ENCODE results near the gene OTOA. TPM values are rescaled to one million over a fixed set of nuclear protein-coding genes. Genes with fewer than 3 reads are reported as not detected.
"Not testable (repeated sequence)": the region's sequence is repeated elsewhere in the genome, so short reads cannot be mapped to it uniquely, and the experiment has no call there.

OTOA gene
- total and polyA plus RNA-seq, 2 of the 13 experiments (the other 11 are each of a cell fraction or from before 2014, with no cell fraction given): 0.05 to 0.15 TPM

- no peak for TF ChIP-seq POLR2AphosphoS5 (IDR thresholded peaks at IDR 0.05; ENCODE audit: low read depth, low read length)
- TF ChIP-seq ZBTB7B (CRISPR knock-in tag; IDR thresholded peaks at IDR 0.05): peak; percentile 54; the same call in 1 of the 2 replicates
- TF ChIP-seq ZNF564 (CRISPR knock-in tag; IDR thresholded peaks at IDR 0.05): 0 out of 2 replicates have a peak, but pooled peaks have one; percentile 37
- TF ChIP-seq ZNF34 (CRISPR knock-in tag; IDR thresholded peaks at IDR 0.05; ENCODE audit: borderline replicate concordance): no peak
- TF ChIP-seq ZNF335 (CRISPR knock-in tag; IDR thresholded peaks at IDR 0.05): no peak
These were observed 21.3 kb downstream of the OTOA start (continued) for GRCh38 chr16:21685034-21685455.

GRCh38 chr16:21689107-21689506 lies 25.3 kb downstream of the OTOA start:
- peaks cover 2 to 3% of the 10 kb centered on the region in 2 experiments; a peak in 1 of 5 replicates for H3K27me3 ChIP-seq (ENCODE audit: control insufficient read depth in 1 of 2, insufficient read depth in 2 of 2, low read length in 2 of 2)
- H3K4me1 ChIP-seq (ENCODE audit: insufficient read depth, low read length): no peaks in the 10 kb centered on the region
- DNase-seq (ENCODE audit: low spot score) (no peak), FAIRE-seq (no peak), ATAC-seq (no peak)
- H3K4me2 ChIP-seq (ENCODE audit: low read depth, low read length): no peak overlapping the region
- no peaks in the 10 kb centered on the region for H3K36me3 ChIP-seq (replicated peaks in 1 of 2; ENCODE audit: control insufficient read depth in 1 of 2, insufficient read depth in 2 of 2, low read length in 2 of 2)
- intact Hi-C loops (cut with micrococcal nuclease; ENCODE audit: unreplicated experiment): no loop called here
- no peaks in the 10 kb centered on the region for H3K9me3 ChIP-seq (ENCODE audit: low read length)
- H4K20me1 ChIP-seq (ENCODE audit: insufficient read depth, low read length): no peaks in the 10 kb centered on the region
- no peak overlapping the region for H3K9ac ChIP-seq (ENCODE audit: insufficient read depth, low read depth, low read length)
- CTCF ChIA-PET (ENCODE audit: low intra/inter-chr PET ratio, low total read pairs): no interaction called here
- POLR2A ChIA-PET: no interaction called here
- no peak overlapping the region for H2AFZ ChIP-seq (ENCODE audit: low read length)
- WGBS (ENCODE audit: low lambda C conversion rate): 15% methylated on average over 4 of the region's 4 CpGs
- BruUV-seq (replicated peaks): no TSS peak
- H3K27ac ChIP-seq (ENCODE audit: extremely low read length, insufficient read depth, low read length): no peak overlapping the region
- TF ChIP-seq MAFF (IDR thresholded peaks at IDR 0.05; ENCODE audit: low read depth, low read length) (peak; percentile 85), MAFK (conservative IDR thresholded peaks at IDR 0.05 in 1 of 2, IDR thresholded peaks at IDR 0.05 in 1 of 2; ENCODE audit: low read length in 2 of 2) (peak; percentile 78 to 91), ZNF10 (CRISPR knock-in tag; IDR thresholded peaks at IDR 0.05; ENCODE audit: borderline replicate concordance, low read depth) (no peak)
- in situ Hi-C loops (cut with HindIII; ENCODE audit: extremely low pct_ligation_motif_present, low pct_unique_long_range_greater_than_20kb): no loop called here
- H3K79me2 ChIP-seq (ENCODE audit: insufficient read depth, low read length): no peaks in the 10 kb centered on the region
- H3K4me3 ChIP-seq (replicated peaks in 1 of 3; ENCODE audit: insufficient read depth in 1 of 3, low read depth in 2 of 3, low read length in 3 of 3): no peak overlapping the region

GRCh38 chr16:21690967-21691366 lies 27.2 kb downstream of the OTOA start:
- H3K27ac ChIP-seq (ENCODE audit: extremely low read length, insufficient read depth, low read length); H3K27me3 ChIP-seq (ENCODE audit: control insufficient read depth in 1 of 2, insufficient read depth in 2 of 2, low read length in 2 of 2); POLR2A ChIA-PET; H3K4me2 ChIP-seq (ENCODE audit: low read depth, low read length); H3K4me1 ChIP-seq (ENCODE audit: insufficient read depth, low read length); FAIRE-seq; intact Hi-C loops (cut with micrococcal nuclease; ENCODE audit: unreplicated experiment); ATAC-seq; H3K9me3 ChIP-seq (ENCODE audit: low read length); CTCF ChIA-PET (ENCODE audit: low intra/inter-chr PET ratio, low total read pairs); H3K79me2 ChIP-seq (ENCODE audit: insufficient read depth, low read length); H3K9ac ChIP-seq (ENCODE audit: insufficient read depth, low read depth, low read length); H3K36me3 ChIP-seq (replicated peaks in 1 of 2; ENCODE audit: control insufficient read depth in 1 of 2, insufficient read depth in 2 of 2, low read length in 2 of 2); H4K20me1 ChIP-seq (ENCODE audit: insufficient read depth, low read length); BruUV-seq (replicated peaks); H3K4me3 ChIP-seq (replicated peaks in 1 of 3; ENCODE audit: insufficient read depth in 1 of 3, low read depth in 2 of 3, low read length in 3 of 3); in situ Hi-C loops (cut with HindIII; ENCODE audit: extremely low pct_ligation_motif_present, low pct_unique_long_range_greater_than_20kb); H2AFZ ChIP-seq (ENCODE audit: low read length); DNase-seq (ENCODE audit: low spot score): not testable (repeated sequence)
- 37% methylated on average over 4 of the region's 4 CpGs for WGBS (ENCODE audit: low lambda C conversion rate)
